ENCODE results near the gene SP2. TPM values are rescaled to one million over a fixed set of nuclear protein-coding genes. Genes with fewer than 3 reads are reported as not detected.

The SP2 gene
- total and polyA plus RNA-seq, 2 of the 8 experiments (the other 6 are each of a cell fraction or from before 2014, with no cell fraction given) = 5.6 to 13.8 TPM

DNA sequence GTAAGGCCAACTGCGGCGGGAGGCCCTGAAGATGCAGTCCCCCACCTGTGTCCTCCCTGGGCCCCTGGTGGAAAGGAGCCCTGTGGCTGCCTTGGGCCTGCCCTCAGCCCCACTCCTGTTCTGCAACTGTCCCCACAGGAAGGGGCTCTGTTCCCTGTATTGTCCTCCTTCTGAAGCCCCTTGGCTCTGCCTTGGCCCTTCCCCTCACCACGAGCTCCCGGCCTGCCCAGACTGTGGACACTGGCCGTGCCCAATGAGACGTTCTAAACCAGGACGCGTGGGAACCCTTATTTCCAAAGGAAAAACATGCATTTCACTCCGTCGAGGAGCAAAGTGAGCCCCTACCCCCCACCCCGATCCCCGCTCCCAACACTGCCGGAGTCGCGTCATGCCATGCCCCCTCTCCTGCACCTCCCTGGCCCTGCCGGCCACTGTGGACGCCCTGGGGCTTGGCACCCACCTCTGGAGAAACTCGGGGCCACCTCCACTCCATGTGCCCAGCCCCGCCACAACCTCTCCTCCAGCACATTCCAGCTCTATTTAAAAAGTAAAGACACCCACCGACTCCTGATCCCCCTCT is 31.9 kb downstream of the SP2 start (continued):
- TF ChIP-seq, protein P1, sequence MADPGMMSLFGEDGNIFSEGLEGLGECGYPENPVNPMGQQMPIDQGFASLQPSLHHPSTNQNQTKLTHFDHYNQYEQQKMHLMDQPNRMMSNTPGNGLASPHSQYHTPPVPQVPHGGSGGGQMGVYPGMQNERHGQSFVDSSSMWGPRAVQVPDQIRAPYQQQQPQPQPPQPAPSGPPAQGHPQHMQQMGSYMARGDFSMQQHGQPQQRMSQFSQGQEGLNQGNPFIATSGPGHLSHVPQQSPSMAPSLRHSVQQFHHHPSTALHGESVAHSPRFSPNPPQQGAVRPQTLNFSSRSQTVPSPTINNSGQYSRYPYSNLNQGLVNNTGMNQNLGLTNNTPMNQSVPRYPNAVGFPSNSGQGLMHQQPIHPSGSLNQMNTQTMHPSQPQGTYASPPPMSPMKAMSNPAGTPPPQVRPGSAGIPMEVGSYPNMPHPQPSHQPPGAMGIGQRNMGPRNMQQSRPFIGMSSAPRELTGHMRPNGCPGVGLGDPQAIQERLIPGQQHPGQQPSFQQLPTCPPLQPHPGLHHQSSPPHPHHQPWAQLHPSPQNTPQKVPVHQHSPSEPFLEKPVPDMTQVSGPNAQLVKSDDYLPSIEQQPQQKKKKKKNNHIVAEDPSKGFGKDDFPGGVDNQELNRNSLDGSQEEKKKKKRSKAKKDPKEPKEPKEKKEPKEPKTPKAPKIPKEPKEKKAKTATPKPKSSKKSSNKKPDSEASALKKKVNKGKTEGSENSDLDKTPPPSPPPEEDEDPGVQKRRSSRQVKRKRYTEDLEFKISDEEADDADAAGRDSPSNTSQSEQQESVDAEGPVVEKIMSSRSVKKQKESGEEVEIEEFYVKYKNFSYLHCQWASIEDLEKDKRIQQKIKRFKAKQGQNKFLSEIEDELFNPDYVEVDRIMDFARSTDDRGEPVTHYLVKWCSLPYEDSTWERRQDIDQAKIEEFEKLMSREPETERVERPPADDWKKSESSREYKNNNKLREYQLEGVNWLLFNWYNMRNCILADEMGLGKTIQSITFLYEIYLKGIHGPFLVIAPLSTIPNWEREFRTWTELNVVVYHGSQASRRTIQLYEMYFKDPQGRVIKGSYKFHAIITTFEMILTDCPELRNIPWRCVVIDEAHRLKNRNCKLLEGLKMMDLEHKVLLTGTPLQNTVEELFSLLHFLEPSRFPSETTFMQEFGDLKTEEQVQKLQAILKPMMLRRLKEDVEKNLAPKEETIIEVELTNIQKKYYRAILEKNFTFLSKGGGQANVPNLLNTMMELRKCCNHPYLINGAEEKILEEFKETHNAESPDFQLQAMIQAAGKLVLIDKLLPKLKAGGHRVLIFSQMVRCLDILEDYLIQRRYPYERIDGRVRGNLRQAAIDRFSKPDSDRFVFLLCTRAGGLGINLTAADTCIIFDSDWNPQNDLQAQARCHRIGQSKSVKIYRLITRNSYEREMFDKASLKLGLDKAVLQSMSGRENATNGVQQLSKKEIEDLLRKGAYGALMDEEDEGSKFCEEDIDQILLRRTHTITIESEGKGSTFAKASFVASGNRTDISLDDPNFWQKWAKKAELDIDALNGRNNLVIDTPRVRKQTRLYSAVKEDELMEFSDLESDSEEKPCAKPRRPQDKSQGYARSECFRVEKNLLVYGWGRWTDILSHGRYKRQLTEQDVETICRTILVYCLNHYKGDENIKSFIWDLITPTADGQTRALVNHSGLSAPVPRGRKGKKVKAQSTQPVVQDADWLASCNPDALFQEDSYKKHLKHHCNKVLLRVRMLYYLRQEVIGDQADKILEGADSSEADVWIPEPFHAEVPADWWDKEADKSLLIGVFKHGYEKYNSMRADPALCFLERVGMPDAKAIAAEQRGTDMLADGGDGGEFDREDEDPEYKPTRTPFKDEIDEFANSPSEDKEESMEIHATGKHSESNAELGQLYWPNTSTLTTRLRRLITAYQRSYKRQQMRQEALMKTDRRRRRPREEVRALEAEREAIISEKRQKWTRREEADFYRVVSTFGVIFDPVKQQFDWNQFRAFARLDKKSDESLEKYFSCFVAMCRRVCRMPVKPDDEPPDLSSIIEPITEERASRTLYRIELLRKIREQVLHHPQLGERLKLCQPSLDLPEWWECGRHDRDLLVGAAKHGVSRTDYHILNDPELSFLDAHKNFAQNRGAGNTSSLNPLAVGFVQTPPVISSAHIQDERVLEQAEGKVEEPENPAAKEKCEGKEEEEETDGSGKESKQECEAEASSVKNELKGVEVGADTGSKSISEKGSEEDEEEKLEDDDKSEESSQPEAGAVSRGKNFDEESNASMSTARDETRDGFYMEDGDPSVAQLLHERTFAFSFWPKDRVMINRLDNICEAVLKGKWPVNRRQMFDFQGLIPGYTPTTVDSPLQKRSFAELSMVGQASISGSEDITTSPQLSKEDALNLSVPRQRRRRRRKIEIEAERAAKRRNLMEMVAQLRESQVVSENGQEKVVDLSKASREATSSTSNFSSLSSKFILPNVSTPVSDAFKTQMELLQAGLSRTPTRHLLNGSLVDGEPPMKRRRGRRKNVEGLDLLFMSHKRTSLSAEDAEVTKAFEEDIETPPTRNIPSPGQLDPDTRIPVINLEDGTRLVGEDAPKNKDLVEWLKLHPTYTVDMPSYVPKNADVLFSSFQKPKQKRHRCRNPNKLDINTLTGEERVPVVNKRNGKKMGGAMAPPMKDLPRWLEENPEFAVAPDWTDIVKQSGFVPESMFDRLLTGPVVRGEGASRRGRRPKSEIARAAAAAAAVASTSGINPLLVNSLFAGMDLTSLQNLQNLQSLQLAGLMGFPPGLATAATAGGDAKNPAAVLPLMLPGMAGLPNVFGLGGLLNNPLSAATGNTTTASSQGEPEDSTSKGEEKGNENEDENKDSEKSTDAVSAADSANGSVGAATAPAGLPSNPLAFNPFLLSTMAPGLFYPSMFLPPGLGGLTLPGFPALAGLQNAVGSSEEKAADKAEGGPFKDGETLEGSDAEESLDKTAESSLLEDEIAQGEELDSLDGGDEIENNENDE (IDR thresholded peaks at IDR 0.05; ENCODE audit: insufficient replicate concordance, low read length) = no peak
- TF ChIP-seq JUN (IDR thresholded peaks at IDR 0.05; ENCODE audit: low read depth, low read length) (no peak), POLR2AphosphoS5 (IDR thresholded peaks at IDR 0.05; ENCODE audit: low read depth, low read length) (no peak)
